GM10248 (cell line): ENCODE measurements around the gene KRT86.

Experiments used
- CTCF ChIA-PET: fragments of 300-600 bp; sonication (Branson Sonifier 250); formaldehyde crosslinking; extraction: SDS; loops from one replicate; lab custom pipeline; 2021; ENCODE audit warnings: antibody characterized with exemption; lab: Yijun Ruan, JAX
- POLR2A ChIA-PET: fragments of 350-650 bp; sonication (Branson Sonifier 250); formaldehyde crosslinking; extraction: SDS; loops from one replicate; lab custom pipeline; 2020; ENCODE audit warnings: antibody characterized with exemption; lab: Yijun Ruan, JAX
- DNase-seq: peaks from one replicate; pipeline ENCODE4 v3.0.0; 2012; ENCODE audit errors: extremely low spot score
- CTCF ChIP-seq: IDR thresholded peaks from 2 replicates; pipeline ENCODE4 v1.5.1; 2012; ENCODE audit warnings: mild to moderate bottlenecking, low read depth; ENCODE audit errors: extremely low read depth, missing control alignments, control extremely low read depth

The KRT86 gene

GRCh38 chr12:52352951-52353350 lies 78.5 kb downstream of the KRT86 start:
- DNase-seq = no peak
- TF ChIP-seq CTCF = no peak
- ChIA-PET CTCF (interaction anchor here (1.2 kb wide), 1 partner anchor 8 kb away, joined by 3 read pairs; no protein-coding TSS in a partner anchor), POLR2A (no interaction called here)

DNA sequence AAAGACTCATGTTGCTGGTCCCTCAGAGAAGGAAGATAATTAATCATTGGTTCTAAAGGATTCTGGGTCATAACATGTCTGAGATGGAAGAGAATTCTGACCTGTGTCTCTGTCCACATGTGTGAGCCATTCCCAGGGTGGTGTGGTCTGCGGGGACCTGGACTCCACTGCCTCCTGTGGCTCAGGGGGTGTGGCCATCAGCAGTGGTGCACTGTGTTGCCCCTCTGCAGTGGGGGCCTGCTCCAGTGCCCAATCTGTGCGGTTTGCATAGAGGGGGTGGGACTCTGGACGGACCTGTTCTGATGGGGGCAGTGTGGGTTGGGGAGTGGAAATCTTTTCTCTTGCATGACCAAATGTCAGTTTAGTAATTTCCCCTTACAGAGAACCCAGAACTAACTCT lies 79.3 kb downstream of the KRT86 start:
- no peak for TF ChIP-seq CTCF
- POLR2A ChIA-PET = no interaction called here
- CTCF ChIA-PET = interaction anchor here (1.2 to 1.5 kb wide), 2 partner anchors 8 to 19 kb away, joined by 3 to 6 read pairs; no protein-coding TSS in a partner anchor
- no peak for DNase-seq

GRCh38 chr12:52354200-52354599 lies 79.8 kb downstream of the KRT86 start:
- DNase-seq = no peak
- ChIA-PET CTCF (interaction anchor here (1.5 kb wide), 1 partner anchor 19 kb away, joined by 6 read pairs; no protein-coding TSS in a partner anchor), POLR2A (no interaction called here)
- TF ChIP-seq CTCF = no peak

DNA sequence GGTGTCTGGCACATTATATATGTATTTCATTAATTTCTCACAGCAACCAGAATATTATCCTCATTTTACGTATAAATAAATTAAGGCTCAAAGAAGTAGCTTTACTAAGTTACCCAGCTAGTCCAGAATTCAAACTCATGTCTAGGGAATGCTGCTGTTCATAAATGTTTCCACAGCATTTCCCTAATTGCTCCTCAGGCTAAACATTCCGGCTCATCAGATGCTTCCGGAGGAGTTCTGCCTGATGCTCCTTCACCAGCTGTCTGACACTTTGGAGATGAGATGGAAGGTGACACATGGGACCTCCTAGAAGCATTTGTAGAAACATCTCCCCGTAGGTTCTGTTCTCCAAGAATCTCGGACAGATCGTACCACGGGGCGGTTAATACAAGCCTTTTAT lies 80.7 kb downstream of the KRT86 start:
- no peak for TF ChIP-seq CTCF
- DNase-seq = no peak
- ChIA-PET POLR2A (no interaction called here), CTCF (interaction anchor here (0.9 to 1.5 kb wide), 2 partner anchors 18 to 76 kb away, joined by 3 to 6 read pairs; no protein-coding TSS in a partner anchor)

- ChIA-PET CTCF (no interaction called here), POLR2A (no interaction called here)
- DNase-seq = no peak
- no peak for TF ChIP-seq CTCF
These were observed 81.8 kb downstream of the KRT86 start for GRCh38 chr12:52356031-52356761.

DNA sequence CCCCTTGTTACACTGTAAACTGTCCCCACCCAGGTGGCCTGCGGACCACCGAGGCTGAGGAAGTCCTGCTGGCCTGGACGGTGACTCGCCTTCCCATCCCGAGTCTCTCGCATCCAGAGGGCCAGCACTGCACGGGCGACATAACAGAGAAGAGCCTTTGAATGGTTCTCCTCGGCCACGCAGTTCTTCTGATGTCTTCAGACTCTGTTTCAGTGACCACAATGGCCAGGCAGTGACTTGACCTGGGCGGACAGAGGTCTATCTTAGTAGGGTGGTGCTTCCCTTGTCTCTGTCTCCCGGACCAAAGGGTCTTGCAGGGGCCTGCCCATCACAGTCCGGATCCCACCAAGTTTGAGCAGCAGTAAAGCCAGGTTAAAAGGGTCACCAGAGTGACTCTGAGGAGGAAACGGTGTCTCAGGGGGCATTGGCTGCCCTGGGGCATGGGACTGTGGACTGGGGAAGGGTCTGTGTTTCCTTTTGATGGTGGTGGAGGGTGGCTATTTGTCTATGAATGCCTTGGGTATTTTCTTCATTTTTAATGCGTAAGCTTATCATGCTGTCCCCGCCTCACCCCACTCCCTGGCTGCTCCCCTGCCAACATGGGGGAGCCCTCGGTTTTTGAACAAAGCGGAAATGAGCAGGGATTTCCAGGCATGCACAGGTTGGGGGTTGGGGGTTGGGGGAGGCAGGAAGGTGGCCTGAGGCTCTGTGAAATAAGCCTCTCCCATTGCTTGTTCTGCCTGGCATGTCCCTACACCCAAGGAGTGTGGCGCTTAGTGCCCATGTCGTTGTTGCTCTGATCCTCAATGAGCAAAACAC lies 82.5 kb downstream of the KRT86 start:
- TF ChIP-seq CTCF = no peak
- ChIA-PET CTCF (no interaction called here), POLR2A (no interaction called here)
- DNase-seq = no peak
